Measurements from ENCODE around the gene EOLA1.
"Not testable (repeated sequence)": the region's sequence is repeated elsewhere in the genome, so short reads cannot be mapped to it uniquely, and the experiment has no call there.

EOLA1 gene

GRCh38 chrX:149515954-149516602, 24.7 kb upstream of the EOLA1 start:
- no peak for DNase-seq

DNA sequence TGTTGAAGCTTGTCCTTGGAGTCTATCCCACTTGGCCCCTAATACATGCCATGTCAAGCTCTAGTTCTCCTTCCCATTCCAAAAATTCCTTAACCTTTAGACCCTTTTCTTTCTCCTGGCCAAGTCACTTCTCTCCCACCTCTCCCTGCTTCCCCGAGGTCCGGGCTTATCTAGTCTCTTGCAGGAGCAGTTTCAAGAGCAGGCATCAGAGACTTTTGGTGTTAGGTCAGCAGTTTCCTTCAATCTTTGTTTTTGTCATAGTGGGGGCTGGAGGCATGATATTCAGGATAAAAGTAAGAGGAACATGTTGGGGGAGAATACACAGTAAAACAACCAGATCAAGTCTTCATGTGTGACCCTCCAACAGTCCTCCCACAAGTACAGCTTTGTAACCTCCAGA, 24.2 kb upstream of the EOLA1 start:
- no peak for DNase-seq

DNA sequence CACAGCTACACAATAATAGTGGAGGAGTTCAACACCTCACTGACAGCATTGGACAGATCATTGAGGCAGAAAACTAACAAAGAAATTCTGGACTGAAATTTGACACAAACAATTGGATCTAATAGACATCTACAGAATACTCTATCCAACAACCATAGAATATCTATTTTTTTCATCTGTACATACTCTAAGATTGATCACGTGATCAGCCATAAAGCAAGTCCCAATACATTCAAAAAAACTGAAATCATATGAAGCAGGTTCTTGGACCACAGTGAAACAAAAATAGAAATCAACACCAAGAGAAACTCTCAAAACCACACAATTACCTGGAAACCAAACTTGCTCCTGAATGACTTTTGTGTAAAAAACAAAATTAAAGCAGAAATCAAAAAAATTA, 23.5 kb upstream of the EOLA1 start:
- no peak for DNase-seq

DNA sequence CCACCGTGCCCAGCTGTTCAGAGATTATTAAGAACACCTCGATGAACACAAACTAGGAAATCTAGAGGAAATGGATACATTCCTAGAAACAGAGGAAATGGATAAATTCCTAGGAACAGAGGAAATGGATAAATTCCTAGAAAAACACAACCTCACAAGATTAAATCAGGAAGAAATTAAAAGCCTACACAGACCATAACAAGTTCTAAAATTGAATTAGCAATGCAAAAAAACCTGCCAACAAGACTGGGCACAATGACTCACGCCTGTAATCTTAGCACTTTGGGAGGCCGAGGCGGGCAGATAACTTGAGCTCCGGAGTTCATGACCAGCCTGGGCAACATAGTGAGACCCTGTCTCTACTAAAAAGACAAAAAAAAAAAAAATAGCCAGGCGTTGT, 22.6 kb upstream of the EOLA1 start:
- no peak for DNase-seq

DNA sequence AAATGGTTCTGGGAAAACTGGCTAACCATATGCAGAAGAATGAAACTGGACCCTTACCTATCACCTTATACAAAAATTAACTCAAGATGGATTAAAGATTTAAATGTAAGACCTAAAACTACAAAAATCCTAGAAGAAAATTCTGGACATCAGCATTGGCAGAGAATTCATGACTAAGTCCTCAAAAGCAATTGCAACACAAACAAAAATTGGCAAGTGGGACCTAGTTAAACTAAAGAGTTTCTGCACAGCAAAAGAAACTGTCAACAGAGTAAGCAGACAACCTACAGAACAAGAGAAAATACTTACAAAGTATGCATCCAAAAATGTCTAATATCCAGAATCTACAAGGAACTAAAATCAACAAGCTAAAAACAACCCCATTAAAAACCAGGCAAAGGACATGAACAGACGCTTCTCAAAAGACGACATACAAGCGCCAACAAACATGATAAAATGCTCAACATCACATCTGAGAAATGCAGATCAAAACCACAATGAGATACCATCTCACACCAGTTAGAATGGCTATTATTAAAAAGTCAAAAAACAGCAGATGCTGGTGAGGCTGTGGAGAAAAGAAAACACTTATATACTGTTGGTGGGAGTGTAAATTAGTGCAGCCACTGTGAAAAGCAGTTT, 20.1 kb upstream of the EOLA1 start:
- not testable (repeated sequence) for DNase-seq

- DNase-seq: no peak
Observed at GRCh38 chrX:149521438-149521837, 19.4 kb upstream of the EOLA1 start.

- no peak for DNase-seq
Observed at GRCh38 chrX:149522916-149523315, 17.9 kb upstream of the EOLA1 start.

GRCh38 chrX:149525389-149525788, 15.4 kb upstream of the EOLA1 start:
- DNase-seq: peak; percentile 55 to 64

DNA sequence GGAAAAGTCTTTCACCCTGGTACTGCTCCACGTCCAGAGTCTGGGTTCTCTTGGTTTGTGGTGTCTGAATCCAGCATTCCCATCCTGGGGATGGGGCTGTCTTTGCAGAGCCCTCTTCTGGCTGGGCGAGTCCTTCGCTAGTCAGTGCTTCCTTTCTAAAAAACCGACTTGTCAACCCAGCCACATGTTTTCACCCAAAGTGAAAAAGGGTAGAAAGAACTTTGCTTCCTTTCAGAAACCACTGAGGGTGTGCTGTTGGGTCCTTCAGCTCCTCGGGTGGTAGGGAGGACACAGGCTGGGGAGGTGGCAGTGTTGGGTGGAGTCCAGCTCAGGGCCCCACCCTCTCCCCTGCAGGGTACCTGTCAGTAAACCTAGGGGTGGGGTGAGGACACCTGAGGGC, 14.9 kb upstream of the EOLA1 start:
- DNase-seq: peak; percentile 27 to 35

- not testable (repeated sequence) for DNase-seq
Observed at GRCh38 chrX:149526318-149527033, 14.3 kb upstream of the EOLA1 start.

DNA sequence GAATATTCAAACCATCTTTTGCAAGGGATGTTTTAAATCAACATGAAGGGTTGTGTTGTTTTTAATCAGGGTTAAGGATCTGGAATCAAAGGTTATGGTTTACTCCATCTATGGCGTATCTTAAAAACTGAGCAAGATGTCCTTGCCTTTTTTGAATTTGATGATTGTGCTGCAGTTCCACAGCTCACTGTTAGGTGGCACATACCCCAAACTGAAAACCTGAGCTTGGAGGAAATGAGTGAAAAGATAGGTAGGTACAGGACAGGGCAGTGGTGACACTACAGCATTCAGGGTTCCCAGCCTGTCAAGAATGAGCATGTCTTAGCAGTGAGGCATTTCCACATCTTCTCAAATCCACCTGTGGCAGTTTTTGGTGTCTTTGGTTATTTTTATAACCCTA, 13.1 kb upstream of the EOLA1 start:
- peak; percentile 31 to 42 for DNase-seq

- DNase-seq: no peak
Observed at GRCh38 chrX:149528381-149528780, 12.4 kb upstream of the EOLA1 start.

- peak in 1 of 2 experiments; percentile 22 for DNase-seq
Observed at GRCh38 chrX:149531599-149531998, 9.2 kb upstream of the EOLA1 start.

DNA sequence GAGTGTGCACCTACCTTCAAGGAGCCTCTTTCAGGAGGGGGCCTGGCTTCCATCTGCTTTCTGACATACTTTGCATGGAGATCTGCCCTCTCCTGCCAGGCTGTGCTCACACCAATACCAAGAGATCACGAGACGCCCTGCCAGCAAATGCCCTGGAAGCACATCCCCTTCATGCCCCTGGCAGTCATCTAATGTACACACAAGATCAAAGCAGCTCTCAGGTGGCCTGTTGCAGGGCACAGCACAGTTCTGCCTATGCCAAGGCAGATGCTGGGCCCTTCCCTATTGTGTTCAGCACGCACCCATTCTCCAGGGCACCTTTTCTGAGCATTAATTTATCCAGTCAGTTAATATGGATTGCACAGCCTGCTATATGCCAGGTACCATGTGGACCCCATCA, 7.9 kb upstream of the EOLA1 start:
- DNase-seq: not testable (repeated sequence)

GRCh38 chrX:149533999-149534398, 6.8 kb upstream of the EOLA1 start:
- DNase-seq: not testable (repeated sequence)

- DNase-seq: not testable (repeated sequence)
Observed at GRCh38 chrX:149534926-149535602, 5.7 kb upstream of the EOLA1 start.

DNA sequence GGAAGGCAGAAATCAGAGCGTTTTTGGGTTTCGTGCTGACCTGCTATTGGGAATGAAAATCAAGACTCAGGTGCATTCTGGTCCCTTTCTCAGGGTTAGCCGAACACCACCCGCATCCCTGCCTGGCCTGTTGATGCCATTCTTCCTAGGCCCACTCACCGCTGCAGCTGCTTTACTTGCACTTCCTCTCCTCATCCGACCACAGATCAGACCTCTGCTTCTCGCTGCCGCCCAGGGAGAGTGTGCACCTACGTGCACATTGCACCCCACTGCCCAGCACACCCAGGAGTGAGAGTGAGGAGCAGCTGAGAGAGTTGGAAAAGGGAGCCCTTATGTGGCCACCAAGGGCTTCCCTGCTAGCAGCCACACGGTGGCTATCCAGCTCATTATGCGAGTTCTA, 3.3 kb upstream of the EOLA1 start:
- not testable (repeated sequence) for DNase-seq

- peak; percentile 81 to 88 for DNase-seq
Observed at GRCh38 chrX:149539283-149540130, 1.3 kb upstream of the EOLA1 start.

- DNase-seq: peak; percentile 83 to 87
Observed at GRCh38 chrX:149540131-149540620, 636 bp upstream of the EOLA1 start.

DNA sequence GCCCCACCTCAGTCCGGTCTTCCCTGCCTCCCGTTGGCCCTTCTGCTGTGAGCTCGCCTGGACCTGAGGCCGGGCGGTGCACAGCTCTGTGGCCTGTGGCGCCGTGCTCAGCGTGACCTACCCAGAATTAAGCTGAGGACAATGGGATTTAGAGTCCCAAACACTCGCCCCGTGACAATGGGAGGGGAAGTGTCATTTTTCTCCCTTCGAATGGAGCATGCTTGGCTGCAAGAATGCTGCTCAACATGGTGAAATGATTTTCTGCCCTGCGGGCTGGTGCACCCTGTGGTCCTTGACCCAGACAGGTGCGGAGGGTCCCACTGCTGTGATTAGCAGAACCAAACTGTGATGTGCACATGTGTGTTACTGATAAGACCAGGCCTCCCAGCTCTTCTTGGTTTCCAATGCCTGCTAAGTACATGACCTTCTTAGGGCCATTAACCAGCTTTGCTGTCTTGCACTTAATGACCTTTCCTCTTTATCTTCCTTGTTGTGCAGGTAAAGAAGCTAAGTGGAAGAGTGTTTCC, 772 bp downstream of the EOLA1 start:
- no peak for DNase-seq

GRCh38 chrX:149545545-149546543, 5.0 kb downstream of the EOLA1 start:
- DNase-seq: peak; percentile 41 to 44

Data from activated T-cell treated with anti-CD3 and anti-CD28 coated beads, Interleukin-2, amount 50 U/mL, for 48 hours (primary cell).